ENCODE data around the gene ZNF521.
"Not testable (repeated sequence)": the region's sequence is repeated elsewhere in the genome, so short reads cannot be mapped to it uniquely, and the experiment has no call there.

The ZNF521 gene

DNA sequence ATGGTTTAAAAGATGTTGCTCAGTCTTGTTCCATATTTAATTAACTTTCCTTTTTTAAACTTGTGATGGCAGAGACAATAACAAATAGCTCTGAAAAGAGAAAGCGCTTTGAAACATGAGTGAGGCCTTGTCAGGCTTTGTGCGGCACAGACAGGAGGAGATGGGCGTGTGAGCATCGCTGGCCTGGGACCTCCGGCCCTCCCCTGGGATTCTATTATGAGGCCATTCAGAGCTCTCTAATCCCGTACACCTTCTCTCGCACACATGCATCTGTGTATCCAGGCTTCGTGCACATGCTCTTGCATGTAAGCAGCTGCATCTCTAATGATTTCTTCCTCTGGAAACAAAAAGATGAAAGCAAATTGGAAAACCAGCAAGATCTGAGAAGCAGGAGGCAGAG is 313.7 kb downstream of the ZNF521 start:
- no peak for DNase-seq

DNA sequence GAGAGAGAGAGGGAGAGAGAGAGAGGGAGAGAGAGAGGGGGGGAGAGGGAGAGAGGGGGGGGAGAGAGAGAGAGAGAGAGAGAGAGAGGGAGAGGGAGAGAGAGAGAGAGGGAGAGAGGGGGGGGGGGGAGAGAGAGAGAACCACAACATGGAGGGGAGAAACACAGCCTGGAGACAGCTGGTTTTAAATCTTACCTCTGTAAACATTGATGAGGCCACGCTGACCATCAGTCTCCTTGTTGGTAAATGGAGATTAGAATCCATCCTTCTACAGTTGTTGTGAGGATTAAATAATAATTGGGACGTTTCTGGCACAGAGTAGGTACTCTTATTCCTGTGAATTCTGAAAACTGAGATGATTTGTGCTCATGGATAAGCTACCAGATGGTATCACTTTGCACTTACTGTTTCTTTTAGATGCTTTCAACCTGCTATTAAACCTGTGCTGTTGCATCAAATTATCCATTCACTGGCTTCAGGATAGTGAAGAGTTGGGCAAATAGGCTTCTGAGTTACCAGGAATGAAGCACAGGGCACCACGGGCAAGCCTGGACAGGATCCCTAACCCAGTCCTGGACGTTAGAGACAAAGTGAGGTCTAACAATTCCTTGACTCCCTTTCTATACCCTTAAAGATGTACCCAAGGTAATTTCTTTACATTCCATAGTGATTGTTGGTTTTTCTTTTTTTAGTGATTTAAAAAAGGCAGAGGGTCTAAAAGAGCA is 318.1 kb downstream of the ZNF521 start:
- DNase-seq, result no peak

DNA sequence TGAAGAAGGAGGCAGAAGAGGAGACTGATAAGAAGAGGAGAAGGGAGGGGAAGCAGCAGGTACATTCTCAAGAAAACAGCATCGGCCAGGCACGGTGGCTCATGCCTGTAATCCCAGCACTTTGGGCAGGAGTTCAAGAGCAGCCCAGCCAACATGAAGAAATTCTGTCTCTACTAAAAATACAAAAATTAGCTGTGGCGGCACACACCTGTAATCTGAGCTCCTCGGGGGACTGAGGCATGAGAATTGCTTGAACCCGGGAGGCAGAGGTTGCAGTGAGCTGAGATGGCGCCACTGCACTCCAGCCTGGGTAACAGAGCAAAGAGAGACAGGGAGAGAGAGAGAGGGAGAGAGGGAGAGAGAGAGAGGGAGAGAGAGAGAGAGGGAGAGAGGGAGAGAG is 318.8 kb downstream of the ZNF521 start:
- not testable (repeated sequence) for DNase-seq

DNA sequence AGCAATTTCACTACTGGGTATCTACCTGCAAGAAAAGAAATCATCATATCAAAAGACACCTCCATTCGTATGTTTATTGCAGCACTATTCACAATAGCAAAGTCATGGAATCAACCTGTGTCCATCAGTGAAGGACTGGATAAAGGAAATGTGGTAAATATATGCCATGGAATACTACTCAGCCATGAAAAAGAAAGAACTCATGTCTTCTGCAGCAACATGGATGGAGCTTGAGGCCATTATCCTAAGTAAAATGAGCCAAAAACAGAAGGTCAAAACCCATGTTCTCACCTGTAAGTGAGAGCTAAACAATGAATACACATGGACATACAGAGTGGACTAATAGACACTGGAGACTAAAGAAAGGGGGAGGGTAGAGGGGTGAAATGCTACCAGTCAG is 322.2 kb downstream of the ZNF521 start:
- DNase-seq, result no peak

DNA sequence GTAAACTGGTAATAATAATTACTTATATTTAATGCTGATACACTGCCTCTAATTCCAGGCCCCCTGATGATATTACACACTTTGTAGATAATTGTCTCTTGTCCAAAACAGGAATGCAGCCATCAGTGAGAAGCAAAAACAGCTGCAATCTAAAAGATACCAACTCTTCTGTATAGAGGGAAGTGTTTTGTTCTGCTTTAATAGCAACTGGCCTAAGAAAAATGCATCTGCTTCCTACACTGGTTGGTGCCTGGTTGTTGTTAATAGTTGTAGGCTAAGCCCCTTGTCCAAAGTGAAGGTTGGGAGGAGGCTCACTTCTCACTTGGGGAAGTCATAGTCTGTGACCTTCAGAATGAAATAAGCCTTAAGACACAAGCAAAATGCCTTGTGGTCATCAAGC is 332.0 kb downstream of the ZNF521 start:
- no peak for DNase-seq

DNA sequence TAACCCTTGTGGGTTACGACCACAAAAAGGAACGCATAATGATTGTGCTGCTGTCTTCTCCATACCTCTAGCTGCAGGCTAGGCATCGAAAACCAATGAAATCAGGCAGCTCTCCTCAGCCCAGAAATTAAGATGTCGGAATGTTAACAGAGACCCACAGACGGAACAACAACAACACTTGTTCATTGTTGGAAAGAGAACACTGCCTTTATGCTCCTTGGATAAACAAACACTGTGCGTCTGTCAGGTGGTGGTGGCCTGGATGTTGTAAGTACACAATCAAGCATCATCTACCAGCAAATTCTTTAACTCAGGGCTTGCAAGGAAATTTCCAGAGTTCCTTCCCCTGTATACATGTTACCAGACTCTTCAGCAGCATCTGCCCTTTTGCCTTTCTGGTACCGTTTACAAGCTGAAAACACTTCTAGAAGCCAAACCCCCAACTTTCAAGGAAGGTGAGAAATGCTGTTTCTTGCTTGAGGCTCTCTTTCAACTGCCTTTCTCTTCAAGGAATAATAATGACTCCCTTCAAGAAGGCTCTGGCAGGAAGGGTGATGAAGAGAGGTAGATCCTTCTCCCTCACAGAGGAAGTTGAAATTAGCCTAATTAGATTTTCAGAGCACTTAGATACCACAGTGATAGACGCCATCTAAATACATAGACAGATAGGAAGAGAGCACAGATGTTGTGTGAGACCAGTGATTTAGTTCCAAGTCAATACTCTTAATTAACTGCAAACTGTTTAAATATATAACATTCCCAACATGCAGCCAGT is 332.7 kb downstream of the ZNF521 start:
- peak in 14 of 51 donors; percentile 2 to 62 (median 16) for DNase-seq

DNA sequence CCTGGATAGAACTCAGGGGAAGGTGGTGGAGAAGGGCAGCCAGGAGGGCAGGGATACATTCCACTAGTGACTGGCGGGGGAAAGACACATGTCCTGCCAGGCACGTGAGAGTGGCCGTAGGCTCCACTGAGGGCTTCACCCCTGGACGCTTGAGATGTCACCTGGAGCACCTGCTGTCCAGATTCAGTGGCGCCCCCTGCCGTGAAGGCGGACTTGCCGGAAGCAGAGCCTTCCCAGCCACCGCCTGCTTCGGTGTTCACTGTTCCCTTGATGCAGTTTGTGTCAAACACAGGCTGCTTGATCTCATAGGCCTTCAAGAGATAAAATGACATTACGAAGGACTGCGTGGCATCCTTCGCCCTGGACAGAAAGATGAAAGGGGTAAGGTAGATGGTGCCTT is 335.3 kb downstream of the ZNF521 start:
- DNase-seq, result no peak

GRCh38 chr18:25016181-25016580 is 335.8 kb downstream of the ZNF521 start:
- no peak for DNase-seq
